NCI-H82 (cell line): ENCODE data around the gene LY6G6C.

ENCODE experiments used
- DNase-seq: peaks from one replicate; lab custom pipeline; 2025; lab: John Stamatoyannopoulos, UW

The LY6G6C gene

DNA sequence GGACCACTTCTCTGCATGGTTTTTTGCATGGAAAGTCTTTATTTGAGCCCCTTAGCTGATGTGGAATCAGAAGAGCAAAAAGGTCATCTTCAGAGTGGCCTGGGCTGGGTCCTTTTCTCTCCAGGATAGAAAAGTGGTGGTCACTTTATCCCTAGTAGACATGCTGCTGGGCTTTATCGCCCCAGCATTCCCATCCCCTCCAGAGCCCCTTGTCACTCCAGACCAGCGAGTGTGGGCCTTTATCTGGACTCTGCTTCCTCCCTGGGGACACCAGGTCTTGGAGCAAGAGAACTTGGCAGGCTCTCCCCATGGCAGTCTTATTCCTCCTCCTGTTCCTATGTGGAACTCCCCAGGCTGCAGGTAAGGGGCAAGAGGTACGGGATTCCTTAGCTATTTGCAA lies 14.9 kb downstream of the LY6G6C start, which contains the start of gene LY6G6F:
TSS of gene LY6G6F (plus strand) at position 268 of the 400 bp plus-strand sequence. CDS start at position 309, 41 bp downstream.
- DNase-seq = no peak

DNA sequence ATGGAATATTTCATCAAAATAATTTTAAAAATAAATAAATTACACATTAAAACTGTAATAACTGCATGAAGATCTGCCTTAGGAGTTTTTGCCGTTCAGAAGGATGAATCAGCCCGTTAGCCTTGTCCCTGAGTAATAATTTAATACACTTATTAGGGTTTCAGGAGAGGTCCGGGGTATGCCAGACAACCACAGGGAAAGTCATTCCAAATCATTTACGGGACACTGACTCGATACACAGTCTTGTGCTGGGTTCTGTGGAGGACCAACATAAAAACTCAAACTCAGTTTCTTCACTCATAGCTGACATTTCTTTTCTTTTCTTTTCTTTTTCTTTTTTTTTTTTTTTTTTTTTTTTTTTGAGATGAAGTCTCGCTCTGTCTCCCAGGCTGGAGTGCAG lies 15.6 kb downstream of the LY6G6C start:
- DNase-seq = no peak

DNA sequence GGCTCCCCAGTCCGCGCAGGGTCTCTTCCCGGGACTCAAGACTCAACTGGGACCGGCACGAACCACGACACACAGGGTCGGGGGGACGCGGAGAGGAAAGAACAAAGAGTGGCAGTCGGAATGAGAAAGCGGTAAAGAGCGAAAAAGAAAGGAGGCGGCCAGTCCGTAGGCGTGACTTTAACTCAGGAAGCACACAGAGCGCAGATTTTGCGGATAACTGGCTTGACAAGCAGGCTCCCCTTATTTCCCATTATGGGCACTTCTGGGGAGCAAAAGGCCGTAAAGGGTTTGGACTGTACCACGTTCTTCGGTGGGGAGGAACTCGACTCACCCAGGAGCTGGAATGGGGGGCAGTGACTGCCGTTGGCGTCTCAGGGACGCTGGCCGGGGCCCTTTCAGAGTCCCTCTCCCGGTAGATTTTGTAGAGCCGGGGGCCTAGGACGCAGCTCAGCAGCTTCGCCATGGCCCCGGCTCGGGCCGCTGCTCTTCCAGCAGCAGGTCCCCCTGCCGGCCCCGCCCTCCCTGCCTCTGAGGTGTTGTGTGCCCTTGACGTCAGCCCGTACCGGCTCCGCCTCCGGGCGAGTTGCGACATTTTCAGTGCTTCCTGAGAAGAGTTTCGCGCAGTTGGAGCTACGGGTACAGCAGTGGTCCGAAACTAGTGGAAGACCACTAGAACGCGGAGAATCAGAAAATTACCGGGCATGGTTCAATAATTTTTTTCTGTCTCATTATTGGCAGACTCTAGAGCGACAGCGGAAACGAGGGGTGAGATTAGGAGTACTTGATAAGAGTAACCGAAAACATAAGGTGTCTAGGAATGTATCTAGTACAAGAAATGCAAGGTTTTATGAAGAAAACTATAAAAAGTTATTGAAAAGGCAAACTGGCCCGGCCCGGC lies 18.5 kb downstream of the LY6G6C start, which contains the start of gene ABHD16A:
TSS of gene ABHD16A (minus strand) at position 506 of the 898 bp plus-strand sequence. CDS start at position 463, 43 bp downstream.
- peak; percentile 98 for DNase-seq

DNA sequence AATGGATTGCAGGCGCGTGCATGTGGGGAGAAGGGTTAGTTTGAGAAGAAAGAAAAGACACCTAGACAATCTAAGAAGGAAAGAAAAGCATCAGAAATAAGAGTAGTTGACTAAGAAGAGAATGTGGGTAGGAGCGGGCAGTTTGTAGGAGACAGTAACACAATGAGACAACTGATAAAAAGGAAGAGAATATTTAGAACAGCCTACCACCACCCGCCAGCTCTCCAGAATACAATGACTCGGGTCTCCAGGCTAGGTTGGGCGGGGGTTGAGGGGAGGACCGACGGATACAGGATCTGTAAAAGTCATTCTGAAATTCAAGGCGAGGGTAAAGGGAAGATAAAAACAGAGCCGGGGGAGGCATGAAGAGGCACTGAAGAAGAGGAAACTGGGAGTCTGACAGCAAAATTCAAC lies 19.1 kb downstream of the LY6G6C start:
- DNase-seq = no peak

DNA sequence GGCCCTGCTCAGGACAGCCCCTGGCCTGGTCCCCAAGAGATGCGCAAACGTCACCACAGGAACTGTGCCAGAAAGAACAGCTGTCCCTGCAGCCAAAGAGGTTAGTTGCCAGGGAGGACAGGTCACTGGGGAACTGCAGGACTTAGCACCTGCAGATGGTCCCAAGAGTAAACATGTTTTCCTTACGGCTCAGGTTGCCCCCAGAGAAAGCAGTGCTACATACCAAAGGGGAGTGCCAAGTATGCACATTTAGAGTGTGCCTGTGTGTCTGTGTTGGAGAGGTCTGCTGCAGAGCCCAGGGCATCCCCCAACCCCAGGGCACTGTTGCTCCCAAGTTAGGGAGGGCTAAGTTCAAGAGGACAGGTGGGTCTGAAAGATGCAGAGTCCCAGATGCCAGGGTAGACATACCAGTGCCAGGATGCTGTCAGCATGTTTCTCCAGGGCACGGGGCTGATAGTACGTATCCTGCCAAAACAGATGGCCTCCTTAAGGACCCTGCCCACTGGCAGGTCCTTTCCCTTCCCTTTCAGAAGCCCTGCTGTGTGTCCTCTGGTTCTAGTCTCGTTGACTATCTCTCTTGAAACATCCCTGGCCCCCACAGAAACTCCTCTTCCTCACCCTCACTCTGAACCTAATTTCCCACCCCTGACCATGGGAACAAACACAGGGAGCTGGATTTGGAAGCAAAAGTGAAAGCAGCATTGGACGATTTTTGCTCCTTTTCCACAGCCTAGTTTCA lies 19.7 kb downstream of the LY6G6C start:
- DNase-seq = peak; percentile 46

DNA sequence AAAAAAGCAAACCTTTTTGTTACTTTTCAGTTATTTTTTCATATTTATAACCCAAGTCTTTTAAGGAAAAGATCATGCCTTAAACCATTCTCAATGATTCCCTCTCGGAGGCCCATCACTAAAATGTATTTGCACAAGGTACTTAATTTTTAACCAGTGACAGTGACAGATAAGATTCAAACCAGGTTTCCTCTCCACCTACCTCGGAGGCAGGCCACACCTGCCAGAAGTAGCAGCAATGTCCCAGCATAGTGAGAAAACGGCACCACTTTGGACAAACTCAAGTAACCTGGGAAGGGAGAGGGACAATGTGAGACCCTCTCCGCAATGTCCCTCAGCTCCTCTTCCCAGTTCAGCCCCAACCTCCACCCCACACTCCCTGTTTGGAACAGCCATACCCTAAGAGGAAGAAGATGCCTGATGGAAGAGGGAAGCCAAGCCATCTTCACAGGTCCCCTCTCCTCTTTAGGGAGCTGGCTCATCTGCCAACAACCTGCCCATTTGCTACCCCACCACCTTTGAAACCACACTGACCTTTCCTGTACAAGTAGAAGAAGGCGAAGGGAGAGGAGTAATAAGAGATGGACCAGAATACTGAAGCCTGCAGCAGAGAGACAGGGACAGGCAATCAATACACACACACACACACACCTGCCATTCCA lies 20.7 kb downstream of the LY6G6C start:
- no peak for DNase-seq

DNA sequence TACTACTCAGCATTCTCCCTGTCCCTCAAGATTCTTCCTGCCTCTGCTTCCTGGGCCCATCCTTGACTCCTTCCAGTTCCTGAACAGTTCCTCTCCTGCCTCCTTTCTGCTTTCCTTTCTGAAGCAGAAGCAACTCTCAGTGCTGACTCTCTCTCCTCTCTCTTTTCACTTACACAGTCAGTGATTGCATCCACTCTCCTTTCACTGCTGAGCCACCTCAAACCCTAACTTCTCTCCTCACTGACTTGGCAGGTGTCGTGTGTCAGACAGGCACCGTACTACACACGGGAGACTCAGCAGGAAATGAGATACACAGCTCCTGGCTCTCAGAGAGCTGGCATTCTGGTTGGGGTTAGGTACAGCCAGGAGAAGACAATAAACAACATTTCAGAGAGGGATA lies 24.0 kb downstream of the LY6G6C start:
- DNase-seq = no peak

DNA sequence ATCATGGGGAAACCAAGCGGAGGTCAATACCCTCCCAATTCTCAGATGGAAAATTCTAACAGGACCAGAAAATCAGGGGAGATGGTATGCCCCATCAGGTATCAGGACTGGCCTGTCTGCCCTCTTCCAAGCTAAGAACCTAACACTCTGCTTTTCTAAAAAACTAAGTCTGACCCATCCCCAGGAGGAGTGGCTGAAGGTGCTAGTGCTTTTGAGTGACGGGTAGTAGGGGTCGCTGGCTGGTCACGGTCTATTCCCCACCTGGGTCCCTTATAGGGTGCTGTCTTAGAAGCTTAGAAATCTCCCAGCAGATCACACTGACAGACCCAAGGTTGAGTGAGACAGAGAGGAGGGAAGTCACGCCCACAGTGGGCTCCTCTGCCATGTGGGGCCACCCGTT lies 28.0 kb downstream of the LY6G6C start:
- DNase-seq = no peak

DNA sequence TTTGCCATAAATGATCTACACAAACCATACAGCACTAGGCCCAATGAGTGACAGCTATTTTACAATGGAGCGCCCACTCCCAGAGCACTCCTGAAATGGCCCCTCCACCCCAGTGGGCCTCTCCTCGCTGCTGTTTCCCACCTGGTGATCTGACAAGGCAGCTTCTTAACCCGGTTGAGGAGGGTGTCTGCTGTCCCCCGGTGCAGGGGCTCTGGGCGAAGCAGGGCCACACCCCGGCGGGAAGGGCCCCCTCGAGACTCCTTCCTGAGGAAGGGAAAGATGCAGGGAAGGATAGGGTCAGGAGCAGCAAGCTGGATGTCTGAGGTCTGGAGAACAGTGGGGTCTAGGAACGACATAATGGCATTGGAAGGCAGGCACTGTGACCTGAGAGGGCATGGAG lies 28.7 kb downstream of the LY6G6C start:
- no peak for DNase-seq

DNA sequence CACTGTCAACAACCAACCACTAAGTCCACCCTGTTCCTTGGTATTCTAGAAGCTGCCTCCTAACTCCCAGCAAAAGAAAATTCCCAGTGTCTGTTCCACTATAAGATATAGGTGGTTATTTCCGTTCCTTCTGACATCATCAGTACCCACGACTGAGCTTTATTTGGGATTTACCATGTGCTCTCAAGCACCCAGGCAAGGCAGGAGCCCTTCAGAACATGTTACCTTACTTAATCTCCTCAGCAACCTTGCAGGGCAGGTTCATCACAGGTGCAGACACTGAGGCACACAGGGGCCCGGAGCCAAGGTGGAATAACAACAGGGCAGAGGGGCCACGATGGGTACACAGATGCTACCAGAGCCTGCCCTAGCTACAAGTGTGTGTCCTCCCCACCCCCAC lies 29.2 kb downstream of the LY6G6C start:
- no peak for DNase-seq

DNA sequence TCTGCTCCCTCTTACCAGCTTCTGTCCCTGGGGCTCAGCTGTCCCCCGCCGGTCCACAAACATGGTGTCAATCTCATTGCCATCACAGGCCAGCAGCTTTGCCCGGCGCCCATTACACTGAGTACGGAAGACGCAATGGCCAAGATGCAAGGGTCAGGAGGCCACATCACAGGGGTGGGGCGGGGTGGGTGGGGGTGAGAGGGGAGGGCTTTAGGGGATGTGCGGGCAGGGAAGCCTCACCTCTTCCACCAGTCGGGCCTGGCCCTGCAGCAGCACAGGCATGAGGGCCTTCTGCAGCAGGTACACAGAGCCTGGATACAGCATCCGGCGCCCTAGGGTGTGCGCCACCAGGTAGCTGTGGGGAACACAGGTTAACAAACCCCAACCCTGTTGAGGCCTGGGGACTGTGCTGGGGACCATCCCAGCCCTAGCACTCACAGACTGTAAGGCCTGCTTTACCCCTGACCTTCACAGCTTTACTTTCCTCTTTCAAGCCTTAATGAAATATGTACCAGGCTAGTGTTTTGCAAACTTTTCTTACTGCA lies 29.9 kb downstream of the LY6G6C start:
- DNase-seq = no peak

DNA sequence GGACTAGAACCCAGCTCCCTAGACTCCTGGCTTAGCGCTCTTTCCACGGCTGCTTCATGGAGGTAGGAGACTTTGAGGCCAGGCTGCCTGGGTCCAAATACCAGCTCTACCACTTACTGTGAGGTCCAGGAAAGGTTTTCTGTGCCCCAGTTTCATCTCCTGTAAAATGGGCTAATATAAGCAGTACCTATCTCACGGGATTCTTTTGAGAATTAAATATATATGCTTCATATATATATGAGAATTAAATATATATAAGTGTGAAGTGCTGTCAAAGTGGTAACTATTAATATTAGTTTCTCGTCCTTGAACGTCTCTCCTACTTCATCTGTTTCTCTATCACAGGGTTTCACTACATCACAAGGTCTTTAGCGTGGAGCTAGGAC lies 30.5 kb downstream of the LY6G6C start:
- no peak for DNase-seq

DNA sequence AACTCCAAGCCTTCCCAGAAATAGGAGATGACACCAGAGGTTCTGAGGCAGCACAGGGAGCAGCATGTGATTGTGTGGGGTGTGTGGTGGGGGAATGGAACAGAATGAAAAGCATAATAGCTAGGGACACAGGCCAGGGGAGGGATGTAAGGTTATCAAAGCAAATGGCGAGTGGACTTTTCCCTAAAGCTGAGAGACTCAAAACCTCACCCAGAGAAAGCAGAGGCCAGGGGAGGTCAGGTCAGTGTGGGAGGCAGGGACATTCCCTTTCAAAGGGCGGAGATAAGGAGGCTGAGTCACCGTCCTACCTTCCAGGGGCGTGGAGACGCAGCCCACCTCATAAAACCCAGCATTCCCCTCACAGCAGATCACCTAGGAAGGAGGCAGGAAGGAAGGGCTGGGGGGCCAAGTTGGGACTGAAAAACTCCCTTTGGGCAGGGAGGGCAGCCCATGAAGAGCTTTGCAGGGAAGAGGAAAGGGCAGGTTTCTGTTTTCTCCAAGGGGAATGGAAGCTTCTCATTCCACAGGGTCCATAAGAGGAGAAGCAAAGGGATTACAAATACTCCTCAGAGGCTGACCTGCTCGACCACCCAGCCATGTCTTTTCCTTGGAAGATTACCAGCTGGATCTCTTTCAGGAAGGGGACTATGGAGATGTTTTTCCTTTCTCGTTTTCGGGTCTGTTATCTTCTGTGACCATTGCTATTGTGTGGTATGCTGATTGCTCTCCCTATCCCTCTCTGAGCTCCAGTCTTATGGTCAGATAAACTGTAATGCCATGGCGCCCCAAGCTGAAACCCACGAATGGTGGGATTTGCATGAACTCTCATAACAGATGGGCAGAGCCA lies 31.1 kb downstream of the LY6G6C start:
- no peak for DNase-seq

DNA sequence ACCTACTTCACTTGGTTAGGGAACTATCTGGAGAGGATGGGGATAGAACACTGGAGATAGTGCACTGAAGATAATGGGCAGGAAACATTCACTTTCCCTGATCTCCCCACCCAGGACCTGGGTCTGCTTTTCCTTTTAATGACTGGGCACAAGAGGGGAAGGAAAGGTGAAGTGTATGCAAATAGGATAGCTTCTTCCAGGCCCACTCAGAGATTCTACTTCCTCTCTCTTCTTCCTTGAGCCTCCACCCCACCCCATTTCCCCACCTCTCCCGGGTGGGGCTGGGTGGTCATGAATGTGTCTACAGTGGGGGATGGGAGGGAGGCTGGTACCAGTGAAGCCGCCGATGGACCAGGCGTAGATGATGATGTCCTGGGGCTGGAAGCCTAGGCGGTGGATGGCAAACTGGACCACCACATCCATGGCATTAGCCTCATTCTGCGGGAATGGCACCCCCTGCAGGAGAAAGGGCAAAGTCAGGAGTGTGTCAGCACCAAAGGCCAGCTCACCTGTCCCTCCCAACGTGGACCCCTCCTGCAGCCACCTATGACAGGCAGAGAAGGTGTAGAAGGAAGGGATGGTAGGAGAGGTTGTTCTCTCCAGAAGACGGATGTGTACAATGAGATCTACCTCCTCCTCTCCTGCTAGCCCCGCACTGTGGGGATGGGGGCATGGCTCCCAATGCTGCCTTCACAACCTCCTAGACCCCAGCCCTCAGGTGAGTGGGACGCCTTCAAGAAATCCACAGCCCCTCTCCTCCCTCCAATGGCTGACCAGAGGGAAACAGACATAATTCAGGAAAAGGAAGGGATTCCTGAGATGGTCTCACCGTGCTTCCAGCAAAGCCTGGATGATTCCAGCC lies 32.1 kb downstream of the LY6G6C start:
- DNase-seq = no peak

DNA sequence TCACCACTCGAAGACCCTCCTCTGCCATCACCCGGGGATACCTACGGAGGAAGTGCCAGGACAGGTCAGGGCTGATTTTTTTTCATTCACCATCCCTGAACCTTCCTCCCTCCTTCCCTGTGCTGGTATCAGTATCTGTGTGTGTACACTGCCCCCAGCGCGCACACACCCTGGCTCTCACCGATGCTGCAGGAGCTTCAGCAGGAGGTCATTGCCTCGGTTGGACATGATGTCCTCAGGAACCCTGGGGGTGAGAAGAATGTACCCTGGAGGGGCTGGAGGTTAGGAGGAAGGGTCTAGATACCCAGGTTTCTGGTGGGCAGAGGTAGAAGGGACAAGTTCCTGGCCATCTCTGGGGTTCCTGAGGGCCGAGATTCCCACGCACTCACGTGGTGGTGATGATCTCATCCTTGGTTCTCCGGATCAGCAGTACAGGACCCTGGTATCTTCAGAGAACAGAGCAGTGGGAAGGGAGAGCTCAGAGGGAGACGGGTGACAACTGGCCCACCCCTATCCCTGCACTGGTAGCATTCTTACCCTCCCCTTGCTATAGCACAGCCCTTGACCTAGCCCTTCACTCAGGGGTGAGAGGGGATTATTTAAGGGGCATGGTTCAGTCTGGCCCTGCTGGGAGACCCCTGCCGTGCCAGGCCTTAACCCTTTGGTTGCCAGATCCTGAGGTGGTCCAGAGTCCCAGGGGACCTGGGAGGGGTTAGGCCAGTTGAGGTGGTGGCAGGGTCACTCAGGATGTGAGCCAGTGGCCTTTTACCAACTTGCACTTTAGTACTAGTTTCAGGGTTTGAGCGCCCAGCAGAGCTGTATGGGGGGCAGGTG lies 33.5 kb downstream of the LY6G6C start:
- DNase-seq = no peak

DNA sequence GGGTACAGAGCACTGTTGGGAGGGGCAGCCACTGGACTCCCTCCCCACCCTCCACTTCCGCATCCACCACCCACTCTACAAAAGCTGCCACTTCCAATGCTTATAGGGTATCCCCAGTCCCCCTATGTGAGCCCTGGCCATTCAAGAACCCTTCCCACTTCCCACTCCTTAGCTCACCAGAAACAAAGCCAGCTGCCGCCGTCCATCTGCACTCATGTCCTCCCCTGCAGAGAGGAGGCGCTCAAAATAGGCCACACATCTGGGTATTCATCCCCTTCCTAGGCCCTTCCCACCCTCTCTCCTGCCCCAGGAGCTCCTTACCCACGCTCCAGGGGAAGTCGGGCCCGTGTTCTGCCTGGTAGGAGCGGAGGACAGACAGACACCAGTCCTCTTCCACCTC lies 34.2 kb downstream of the LY6G6C start:
- DNase-seq = no peak

DNA sequence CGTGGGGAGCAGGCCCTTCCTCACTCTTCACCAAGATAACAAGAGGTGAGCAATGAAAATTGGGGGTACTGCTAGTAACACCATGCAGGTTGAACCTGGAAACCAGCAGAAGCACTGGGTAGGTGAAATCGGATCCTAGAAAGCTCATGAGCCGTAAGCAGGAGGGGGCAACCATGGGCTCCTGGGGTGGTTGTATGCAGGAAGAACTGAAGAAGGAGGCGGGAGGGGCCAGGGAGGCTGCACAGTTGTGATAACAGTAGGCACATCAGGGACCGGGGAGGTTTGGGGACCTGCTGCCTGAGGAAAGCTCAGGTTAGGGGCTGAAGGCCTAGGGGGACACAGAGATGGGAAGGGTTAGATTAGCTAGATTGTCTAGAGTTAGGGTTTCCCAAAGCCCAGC lies 35.1 kb downstream of the LY6G6C start:
- no peak for DNase-seq

DNA sequence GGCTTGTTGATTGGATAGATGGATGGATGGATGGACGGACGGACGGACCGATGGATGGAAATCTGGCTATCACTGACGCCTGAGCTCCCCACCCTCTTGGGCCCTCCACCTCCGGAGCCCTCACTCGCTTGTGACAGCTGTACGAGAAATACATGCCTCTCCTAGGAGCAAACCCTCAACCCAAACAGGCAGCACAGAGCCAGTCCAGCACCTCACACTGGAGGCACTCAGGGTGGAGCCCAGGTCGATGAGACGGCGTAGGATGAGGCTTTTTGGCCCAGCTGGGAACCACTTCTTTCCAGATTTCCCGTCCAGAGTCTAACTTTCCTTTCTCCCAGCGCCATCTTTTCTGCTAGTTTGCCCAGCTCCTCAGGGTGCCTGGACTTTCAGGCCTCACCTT lies 38.0 kb downstream of the LY6G6C start:
- DNase-seq = no peak

DNA sequence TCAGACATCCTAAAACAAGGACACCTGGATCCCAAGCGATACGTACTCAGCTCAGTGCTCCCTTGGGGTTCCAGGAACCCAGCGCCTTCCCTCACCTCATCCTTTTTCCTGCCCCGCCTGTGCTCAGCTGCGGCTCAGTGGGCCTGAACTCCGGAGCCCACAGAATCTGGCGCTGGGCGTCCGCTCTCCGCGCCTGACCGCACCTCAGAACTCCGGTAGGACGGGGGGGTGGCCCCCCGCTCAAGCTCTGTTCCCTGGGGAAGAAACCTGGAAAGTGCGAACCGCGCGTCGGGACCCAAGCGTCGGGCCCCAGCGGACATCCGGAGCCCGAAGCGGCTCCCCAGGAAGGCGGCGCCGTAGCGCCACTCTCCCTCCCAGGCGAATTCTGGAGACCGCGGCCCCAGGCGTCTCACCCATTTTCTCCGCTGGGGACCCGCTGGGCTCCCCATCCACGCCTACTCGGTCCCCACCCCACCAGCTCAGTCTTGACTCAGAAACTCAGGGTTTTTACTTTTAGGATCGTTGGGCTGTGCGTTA lies 40.3 kb downstream of the LY6G6C start:
- no peak for DNase-seq
